Brain microvascular endothelial cell (primary cell): ENCODE measurements around the gene PLPP3.

Experiments used
- DNase-seq: peaks from one replicate; pipeline ENCODE4 v3.0.0-alpha.2; 2020
- H3K27ac ChIP-seq: fragments of 250-450 bp; sonication (Bioruptor Pico); 2 replicates; pipeline ENCODE4 v1.5.1; 2020; ENCODE audit warnings: mild to moderate bottlenecking, moderate library complexity
- H3K27me3 ChIP-seq: fragments of 250-450 bp; sonication (Bioruptor Pico); replicated peaks from 2 replicates; pipeline ENCODE4 v1.5.1; 2020; ENCODE audit warnings: mild to moderate bottlenecking
- H3K36me3 ChIP-seq: fragments of 250-450 bp; sonication (Bioruptor Pico); replicated peaks from 2 replicates; pipeline ENCODE4 v1.5.1; 2020; ENCODE audit warnings: mild to moderate bottlenecking
- H3K4me3 ChIP-seq: 2 replicates; pipeline ENCODE4 v1.5.1; 2011; ENCODE audit warnings: low read depth, mild to moderate bottlenecking, control low read depth, low read length, moderate library complexity
- in situ Hi-C: cut with HindIII; loops from 2 replicates; pipeline ENCODE4 v1.10.0; 2017; ENCODE audit warnings: low sequenced_read_pairs, low pct_ligation_motif_present
- TF ChIP-seq, protein P1 (sequence below): IDR thresholded peaks from 2 replicates; pipeline ENCODE4 v1.5.1; 2011; ENCODE audit warnings: low read depth, mild to moderate bottlenecking, moderate library complexity, low read length, control low read depth, inconsistent platforms; ENCODE audit errors: missing control alignments

PLPP3 gene

DNA sequence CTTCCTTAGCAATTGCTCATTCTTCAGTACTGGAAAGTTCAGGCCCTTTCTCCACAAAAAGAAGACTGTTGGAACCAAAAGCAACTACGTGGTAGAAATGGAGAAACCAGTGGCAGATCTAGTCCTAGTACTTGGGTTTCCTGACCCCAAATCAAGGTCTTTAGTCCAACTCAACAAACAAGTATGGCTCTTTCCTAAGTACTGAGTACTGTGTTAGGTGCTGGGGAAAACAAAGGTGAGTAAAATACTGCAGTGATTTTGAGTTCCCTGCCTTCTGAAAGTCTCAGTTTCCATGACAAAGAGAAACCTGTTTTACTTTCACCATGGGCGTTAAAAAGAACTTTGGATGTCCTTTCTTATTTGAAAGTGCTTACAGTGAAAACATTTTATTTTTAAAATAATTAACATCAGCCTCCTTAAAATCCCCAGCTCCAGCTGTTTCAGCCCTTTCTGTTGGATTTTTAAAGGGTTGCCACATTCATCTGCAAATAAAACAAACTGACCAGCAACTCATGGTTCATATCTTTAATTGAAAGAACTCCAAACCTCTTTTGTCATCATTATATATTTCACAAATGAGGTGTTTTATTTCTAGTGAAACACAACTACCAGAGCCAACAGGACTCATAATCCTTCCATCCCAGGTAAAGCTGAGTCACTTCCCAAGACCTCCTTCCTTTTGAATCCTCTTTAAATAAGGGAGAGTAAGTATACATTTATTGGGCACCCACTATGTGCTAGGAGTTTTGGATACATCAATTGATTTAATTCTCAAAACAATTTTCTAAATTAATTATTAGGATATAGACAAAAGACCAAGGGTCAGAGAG lies 35.4 kb downstream of the PLPP3 start:
- no peak for DNase-seq
- H3K27me3 ChIP-seq: no peaks in the 10 kb centered on the region
- H3K36me3 ChIP-seq: no peaks in the 10 kb centered on the region
- in situ Hi-C loops: no loop called here
- no peak overlapping the region for H3K4me3 ChIP-seq
- no peak overlapping the region for H3K27ac ChIP-seq
- TF ChIP-seq, protein P1, sequence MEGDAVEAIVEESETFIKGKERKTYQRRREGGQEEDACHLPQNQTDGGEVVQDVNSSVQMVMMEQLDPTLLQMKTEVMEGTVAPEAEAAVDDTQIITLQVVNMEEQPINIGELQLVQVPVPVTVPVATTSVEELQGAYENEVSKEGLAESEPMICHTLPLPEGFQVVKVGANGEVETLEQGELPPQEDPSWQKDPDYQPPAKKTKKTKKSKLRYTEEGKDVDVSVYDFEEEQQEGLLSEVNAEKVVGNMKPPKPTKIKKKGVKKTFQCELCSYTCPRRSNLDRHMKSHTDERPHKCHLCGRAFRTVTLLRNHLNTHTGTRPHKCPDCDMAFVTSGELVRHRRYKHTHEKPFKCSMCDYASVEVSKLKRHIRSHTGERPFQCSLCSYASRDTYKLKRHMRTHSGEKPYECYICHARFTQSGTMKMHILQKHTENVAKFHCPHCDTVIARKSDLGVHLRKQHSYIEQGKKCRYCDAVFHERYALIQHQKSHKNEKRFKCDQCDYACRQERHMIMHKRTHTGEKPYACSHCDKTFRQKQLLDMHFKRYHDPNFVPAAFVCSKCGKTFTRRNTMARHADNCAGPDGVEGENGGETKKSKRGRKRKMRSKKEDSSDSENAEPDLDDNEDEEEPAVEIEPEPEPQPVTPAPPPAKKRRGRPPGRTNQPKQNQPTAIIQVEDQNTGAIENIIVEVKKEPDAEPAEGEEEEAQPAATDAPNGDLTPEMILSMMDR: no peak

DNA sequence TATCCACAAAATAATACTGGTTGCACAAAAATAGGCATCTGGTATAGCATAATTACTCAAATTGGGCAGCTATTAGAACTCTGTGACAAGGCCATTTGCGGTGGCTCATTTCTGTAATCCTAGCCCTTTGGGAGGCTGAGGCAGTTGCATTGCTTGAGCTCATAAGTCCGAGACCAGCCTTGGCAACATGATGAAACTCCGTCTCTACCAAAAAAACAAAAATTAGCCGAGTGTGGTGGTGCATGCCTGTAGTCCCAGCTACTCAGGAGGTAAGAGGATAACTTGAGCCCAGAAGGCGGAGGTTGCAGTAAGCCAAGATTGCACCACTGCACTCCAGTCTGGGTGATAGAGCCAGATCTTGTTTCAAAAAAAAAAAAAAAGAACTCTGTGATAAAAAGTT lies 36.7 kb downstream of the PLPP3 start:
- no peak for DNase-seq
- Histone ChIP-seq H3K4me3 (no peak overlapping the region), H3K27me3 (no peaks in the 10 kb centered on the region), H3K27ac (no peak overlapping the region), H3K36me3 (no peaks in the 10 kb centered on the region)
- in situ Hi-C loops: no loop called here
- TF ChIP-seq, protein P1: no peak

DNA sequence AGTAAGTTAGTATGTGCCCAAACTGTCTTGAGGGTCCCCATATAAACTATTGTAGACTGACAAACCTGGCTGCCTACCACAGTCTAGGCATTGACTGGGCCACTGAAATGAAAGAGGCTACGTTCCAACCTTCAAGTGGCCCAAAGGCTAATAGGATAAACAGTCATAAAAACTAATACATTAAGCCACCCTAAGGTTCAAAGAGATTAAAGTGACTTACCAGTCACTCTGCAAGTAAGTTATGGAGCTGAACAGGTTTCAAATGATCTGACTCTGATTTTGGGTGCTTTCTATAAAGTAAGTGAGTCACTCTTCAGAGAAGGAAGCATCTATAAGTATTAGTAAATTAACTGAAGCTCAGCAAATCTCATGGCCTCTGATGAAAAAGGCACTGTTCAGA lies 38.0 kb downstream of the PLPP3 start:
- no peaks in the 10 kb centered on the region for H3K27me3 ChIP-seq
- in situ Hi-C loops: no loop called here
- no peak overlapping the region for H3K4me3 ChIP-seq
- no peak for DNase-seq
- TF ChIP-seq, protein P1: no peak
- H3K27ac ChIP-seq: no peak overlapping the region
- no peaks in the 10 kb centered on the region for H3K36me3 ChIP-seq

DNA sequence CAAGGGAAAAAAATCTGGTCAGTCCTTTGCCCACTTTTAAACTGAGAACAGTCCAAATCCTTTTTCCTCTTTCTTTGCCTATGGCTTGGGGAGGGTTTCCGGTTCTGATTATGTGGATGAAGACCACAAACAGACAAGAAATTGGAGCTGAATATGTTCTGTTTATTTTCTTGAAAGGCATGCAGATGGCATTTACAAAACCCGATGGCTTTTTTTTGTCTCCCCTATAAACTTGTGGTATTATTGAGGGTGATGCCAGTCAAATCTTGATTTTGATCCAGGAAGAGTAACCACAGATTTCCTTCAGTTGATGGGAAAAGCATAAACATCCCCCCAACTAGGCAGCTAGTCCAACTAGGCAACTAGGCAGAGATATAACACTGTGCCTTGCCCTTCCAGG lies 38.9 kb downstream of the PLPP3 start:
- no peaks in the 10 kb centered on the region for H3K27me3 ChIP-seq
- H3K27ac ChIP-seq: no peak overlapping the region
- H3K36me3 ChIP-seq: no peaks in the 10 kb centered on the region
- DNase-seq: no peak
- TF ChIP-seq, protein P1: no peak
- H3K4me3 ChIP-seq: no peak overlapping the region
- in situ Hi-C loops: no loop called here

DNA sequence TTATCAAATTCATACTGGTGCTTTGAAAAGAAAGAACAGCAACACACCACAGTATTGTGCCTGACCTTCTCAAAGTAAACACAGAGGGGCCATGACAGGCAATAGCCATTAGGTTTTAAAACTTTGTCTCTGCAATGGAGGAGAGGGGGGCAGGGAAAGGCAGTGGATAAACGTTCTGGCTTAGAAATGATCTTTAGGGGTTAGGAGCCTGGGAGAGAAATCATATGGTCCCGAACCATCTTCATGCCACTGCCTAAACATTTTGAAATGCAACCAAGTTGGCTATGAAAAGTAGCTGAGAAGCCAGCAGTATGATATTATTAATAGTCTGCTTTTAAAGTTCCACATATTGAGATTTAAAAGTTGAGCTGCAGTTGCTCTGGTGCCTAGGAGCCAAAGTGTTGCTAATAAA lies 39.8 kb downstream of the PLPP3 start:
- Histone ChIP-seq H3K36me3 (no peaks in the 10 kb centered on the region), H3K27me3 (no peaks in the 10 kb centered on the region), H3K27ac (no peak overlapping the region), H3K4me3 (no peak overlapping the region)
- TF ChIP-seq, protein P1: no peak
- DNase-seq: no peak
- in situ Hi-C loops: no loop called here

DNA sequence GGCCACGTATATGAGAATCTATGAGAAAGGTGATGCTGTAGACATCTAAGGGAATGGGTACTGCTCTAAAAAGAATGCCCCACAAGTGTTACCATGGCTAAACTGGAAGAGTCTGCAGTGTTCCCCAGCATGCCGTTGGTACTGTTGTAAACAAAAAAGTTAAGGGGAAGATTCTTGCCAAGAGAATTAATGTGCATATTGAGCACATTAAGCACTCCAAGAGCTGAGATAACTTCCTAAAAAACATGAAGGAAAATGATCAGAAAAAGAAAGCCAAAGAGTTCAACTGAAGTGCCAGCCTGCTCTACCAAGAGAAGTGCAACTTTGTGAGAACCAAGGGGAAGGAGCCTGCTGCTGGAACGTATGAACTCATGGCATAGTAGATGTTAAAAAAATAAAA lies 40.8 kb downstream of the PLPP3 start:
- no peak overlapping the region for H3K4me3 ChIP-seq
- H3K27me3 ChIP-seq: no peaks in the 10 kb centered on the region
- H3K36me3 ChIP-seq: no peaks in the 10 kb centered on the region
- no peak overlapping the region for H3K27ac ChIP-seq
- DNase-seq: no peak
- in situ Hi-C loops: no loop called here
- TF ChIP-seq, protein P1: no peak
